ENCODE measurements around the gene TAB2. TPM values are rescaled to one million over a fixed set of nuclear protein-coding genes. Genes with fewer than 3 reads are reported as not detected.

TAB2 gene
- total RNA-seq, 4 donors from 2014 or later: 49.8 to 81.8 (median 74.1) TPM

DNA sequence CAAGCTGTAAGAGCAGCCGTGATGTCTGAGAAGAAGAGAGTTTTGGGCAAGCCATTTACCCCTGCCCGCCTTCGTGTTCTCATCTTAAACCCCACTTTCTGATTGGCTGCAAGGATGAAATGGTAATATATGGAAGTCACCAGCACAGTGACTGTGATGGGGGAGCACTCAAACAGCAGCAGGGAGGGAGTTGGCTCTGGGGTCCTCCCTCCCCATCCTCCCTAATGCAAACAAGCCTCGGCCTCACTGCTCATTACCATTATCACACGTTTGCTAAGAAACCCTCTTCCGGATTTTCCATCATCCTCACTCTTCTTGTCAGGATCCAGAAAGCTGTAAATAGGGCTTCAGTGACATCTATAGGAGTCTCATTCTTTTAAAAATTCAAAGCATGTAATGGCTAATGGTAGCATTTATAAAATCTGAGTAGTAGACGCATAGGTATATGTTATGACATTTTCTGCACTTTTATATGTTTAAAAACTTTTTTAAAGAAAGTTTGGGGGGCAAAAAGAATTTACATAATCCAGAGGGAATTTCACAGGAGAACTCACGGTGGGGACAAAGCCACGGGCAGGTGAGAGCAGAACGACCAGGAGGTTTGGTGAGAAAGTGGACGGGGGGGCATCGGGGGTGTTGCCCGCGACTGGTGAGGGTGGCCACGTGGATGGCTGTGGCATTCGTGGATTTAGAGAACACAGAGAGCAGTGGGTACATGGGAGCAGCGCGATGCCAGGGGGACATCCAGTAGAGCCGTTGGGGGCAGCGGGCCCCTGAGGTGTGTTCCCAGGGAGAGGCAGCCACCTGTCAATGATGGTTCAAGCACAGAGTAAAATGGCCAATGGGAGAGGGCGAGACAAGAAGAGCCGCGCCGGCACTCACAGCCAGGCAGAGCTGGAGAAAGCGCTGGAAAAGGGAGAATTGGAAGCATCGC, 112.2 kb downstream of the TAB2 start:
- DNase-seq (ENCODE audit: low spot score in 2 of 2): no peak
- H3K27ac ChIP-seq: no peak overlapping the region
- TF ChIP-seq, protein P1, sequence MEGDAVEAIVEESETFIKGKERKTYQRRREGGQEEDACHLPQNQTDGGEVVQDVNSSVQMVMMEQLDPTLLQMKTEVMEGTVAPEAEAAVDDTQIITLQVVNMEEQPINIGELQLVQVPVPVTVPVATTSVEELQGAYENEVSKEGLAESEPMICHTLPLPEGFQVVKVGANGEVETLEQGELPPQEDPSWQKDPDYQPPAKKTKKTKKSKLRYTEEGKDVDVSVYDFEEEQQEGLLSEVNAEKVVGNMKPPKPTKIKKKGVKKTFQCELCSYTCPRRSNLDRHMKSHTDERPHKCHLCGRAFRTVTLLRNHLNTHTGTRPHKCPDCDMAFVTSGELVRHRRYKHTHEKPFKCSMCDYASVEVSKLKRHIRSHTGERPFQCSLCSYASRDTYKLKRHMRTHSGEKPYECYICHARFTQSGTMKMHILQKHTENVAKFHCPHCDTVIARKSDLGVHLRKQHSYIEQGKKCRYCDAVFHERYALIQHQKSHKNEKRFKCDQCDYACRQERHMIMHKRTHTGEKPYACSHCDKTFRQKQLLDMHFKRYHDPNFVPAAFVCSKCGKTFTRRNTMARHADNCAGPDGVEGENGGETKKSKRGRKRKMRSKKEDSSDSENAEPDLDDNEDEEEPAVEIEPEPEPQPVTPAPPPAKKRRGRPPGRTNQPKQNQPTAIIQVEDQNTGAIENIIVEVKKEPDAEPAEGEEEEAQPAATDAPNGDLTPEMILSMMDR (IDR thresholded peaks at IDR 0.05): no peak
- TF ChIP-seq EP300 (IDR thresholded peaks at IDR 0.05): no peak
- TF ChIP-seq POLR2A (IDR thresholded peaks at IDR 0.05): no peak
- no peak for TF ChIP-seq POLR2AphosphoS5 (IDR thresholded peaks at IDR 0.05)
- no peaks in the 10 kb centered on the region for H3K36me3 ChIP-seq
- WGBS: 88% methylated on average over 26 of the region's 26 CpGs
- no peaks in the 10 kb centered on the region for H3K9me3 ChIP-seq
- no peaks in the 10 kb centered on the region for H3K27me3 ChIP-seq
- H3K4me3 ChIP-seq: no peak overlapping the region
- peaks cover 9% of the 10 kb centered on the region for H3K4me1 ChIP-seq

DNA sequence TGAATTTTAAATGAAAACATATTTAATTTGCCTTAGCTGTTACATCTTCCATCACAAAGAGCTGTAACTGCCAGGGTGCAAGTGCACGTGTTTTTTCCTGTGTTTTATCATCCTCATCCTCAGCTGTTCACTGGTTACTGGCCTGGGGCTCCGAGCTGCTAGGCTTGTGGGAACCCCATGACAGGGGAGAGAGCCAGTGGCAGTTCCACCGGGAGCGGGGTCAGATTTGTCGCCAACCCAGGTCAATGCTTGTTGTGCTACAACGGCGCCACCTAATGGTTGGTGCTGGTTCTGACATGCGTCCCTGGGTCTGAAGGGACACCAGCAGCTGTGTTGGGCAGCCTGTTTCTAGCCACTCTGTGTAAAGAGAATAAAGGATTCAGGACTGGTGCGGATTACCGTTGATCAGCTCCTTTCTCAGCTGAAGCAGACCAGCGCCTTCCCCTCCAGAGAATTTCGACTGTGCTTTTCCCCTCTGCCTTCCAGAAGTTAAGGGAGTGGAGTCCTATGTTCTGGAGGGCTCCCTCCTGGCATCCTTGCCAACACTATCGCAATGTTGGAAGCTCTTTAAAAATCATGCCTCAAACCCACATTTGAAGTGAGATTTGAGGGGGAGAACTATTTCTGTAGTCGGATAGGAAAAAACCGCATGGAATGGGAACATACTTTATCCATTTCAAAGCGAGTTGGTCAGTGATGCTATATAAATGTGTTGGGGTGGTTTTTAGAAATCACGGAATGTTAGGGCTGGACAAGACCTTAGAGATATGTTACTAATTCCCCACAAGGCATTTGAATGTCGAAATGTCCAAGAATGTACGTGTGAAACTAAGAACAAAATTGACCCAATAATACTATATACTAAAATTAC, 114.6 kb downstream of the TAB2 start:
- WGBS: 30% methylated on average over 19 of the region's 19 CpGs
- DNase-seq (ENCODE audit: low spot score in 2 of 2): peak; percentile 94 to 96
- Histone ChIP-seq H3K27me3 (no peaks in the 10 kb centered on the region), H3K4me1 (peaks cover 9% of the 10 kb centered on the region), H3K27ac (no peak overlapping the region), H3K4me3 (no peak overlapping the region), H3K36me3 (no peaks in the 10 kb centered on the region), H3K9me3 (no peaks in the 10 kb centered on the region)
- TF ChIP-seq POLR2A (IDR thresholded peaks at IDR 0.05): no peak
- TF ChIP-seq, protein P1 (IDR thresholded peaks at IDR 0.05): peak; percentile 88 to 95

DNA sequence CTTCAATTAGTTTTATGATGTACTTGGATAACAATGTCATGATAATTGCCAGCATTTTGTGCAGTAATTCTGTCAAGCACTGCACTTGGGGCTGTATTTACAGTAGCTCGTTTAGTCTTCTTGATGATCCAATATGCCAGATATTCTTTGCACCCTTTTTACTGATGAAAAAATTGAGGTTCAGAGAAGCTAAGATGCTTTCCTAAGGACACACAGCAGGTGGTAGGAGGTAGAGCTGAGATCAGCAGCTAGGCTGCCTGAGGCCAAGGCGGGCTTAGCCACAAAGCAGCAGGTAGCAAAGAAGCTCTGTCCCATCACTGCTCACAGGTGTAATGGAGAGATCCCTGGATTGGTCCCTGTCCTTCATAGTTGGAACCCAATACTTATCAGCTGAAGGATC, 115.9 kb downstream of the TAB2 start:
- no peaks in the 10 kb centered on the region for H3K9me3 ChIP-seq
- no peak overlapping the region for H3K4me3 ChIP-seq
- 80% methylated on average over 2 of the region's 2 CpGs for WGBS
- H3K36me3 ChIP-seq: no peaks in the 10 kb centered on the region
- peaks cover 9% of the 10 kb centered on the region for H3K4me1 ChIP-seq
- H3K27me3 ChIP-seq: no peaks in the 10 kb centered on the region
- TF ChIP-seq POLR2AphosphoS5 (IDR thresholded peaks at IDR 0.05): no peak
- TF ChIP-seq, protein P1 (IDR thresholded peaks at IDR 0.05): no peak
- no peak for TF ChIP-seq EP300 (IDR thresholded peaks at IDR 0.05)
- no peak for TF ChIP-seq POLR2A (IDR thresholded peaks at IDR 0.05)
- DNase-seq (ENCODE audit: low spot score in 2 of 2): no peak
- no peak overlapping the region for H3K27ac ChIP-seq

DNA sequence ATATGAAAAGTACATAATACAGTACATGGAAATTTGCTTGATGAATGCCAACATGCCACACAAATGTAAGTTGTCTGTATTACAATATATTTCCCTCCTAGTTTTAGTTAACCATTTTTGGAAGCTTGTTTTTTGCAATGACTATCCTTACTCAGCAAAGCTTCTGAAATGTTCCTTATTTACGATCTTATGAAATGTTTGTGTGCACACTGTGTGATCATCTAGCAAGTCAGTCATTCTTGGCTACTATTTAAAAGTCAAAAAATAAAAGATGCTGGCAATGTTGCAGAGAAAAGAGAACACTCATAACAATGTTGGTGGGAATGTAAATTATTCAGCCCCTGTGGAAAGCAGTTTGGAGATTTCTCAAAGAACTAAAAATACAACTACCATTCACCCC, 116.4 kb downstream of the TAB2 start:
- no peaks in the 10 kb centered on the region for H3K9me3 ChIP-seq
- no peak for TF ChIP-seq POLR2AphosphoS5 (IDR thresholded peaks at IDR 0.05)
- no peak for TF ChIP-seq EP300 (IDR thresholded peaks at IDR 0.05)
- H3K36me3 ChIP-seq: no peaks in the 10 kb centered on the region
- no peak overlapping the region for H3K27ac ChIP-seq
- no peaks in the 10 kb centered on the region for H3K27me3 ChIP-seq
- H3K4me3 ChIP-seq: no peak overlapping the region
- H3K4me1 ChIP-seq: peaks cover 9% of the 10 kb centered on the region
- WGBS: 34% methylated on average over 1 of the region's 1 CpG
- no peak for DNase-seq (ENCODE audit: low spot score in 2 of 2)

DNA sequence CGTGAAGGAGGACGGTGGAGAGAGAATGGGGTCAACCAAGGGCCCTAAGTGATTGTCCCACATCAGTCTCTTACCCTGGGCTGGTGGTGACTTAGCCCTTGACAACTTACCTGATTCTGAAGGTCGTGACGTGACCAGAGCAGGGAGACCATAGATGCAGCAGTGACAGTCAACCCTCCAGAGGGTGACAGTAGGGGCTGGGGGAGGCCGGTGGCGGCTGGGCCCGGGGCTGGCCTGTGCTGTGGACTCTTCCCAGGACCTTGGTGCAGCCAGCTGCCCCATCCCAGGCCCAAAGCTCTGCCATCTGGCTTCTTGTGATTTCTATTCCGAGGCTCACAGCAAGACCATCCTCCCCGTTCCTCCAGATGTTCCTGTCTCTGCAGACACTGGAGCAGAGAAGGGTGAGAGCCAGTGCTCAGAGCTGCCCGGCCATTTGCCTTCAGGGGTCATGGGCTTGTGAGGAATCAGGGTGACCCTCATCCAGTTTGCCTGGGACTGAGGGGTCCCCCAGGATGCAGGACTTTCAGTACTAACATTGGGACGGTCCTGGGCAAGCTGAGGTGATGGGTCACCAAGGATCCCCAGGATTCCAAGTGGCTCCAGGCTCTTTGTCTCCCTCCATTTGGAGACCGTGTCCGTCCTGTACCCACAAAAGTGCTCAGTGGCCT, 118.5 kb downstream of the TAB2 start:
- peak in 1 of 2 donors; percentile 63 for DNase-seq (ENCODE audit: low spot score in 2 of 2)
- H3K36me3 ChIP-seq: no peaks in the 10 kb centered on the region
- WGBS: 91% methylated on average over 11 of the region's 13 CpGs
- H3K27ac ChIP-seq: no peak overlapping the region
- H3K4me3 ChIP-seq: no peak overlapping the region
- H3K27me3 ChIP-seq: peaks cover 5% of the 10 kb centered on the region
- H3K4me1 ChIP-seq: peaks cover 9% of the 10 kb centered on the region
- H3K9me3 ChIP-seq: no peaks in the 10 kb centered on the region
- no peak for TF ChIP-seq POLR2A (IDR thresholded peaks at IDR 0.05)
- no peak for TF ChIP-seq EP300 (IDR thresholded peaks at IDR 0.05)
- TF ChIP-seq, protein P1 (IDR thresholded peaks at IDR 0.05): no peak
- no peak for TF ChIP-seq POLR2AphosphoS5 (IDR thresholded peaks at IDR 0.05)

Data from suprapubic skin (tissue), 4 donors.